SK-N-MC (cell line): ENCODE data around the gene SNN.

Experiments used
- EZH2 ChIP-seq: fragments of 200-600 bp; sonication (generic); IDR thresholded peaks from one replicate; pipeline ENCODE4 v1.6.1; 2017; ENCODE audit warnings: antibody characterized with exemption
- POLR2AphosphoS5 ChIP-seq: IDR thresholded peaks from 2 replicates; pipeline ENCODE4 v1.6.1; 2012; ENCODE audit warnings: mild to moderate bottlenecking, low read depth, low read length, borderline replicate concordance

- TF ChIP-seq EZH2 (no peak), POLR2AphosphoS5 (no peak)
Observed at GRCh38 chr16:11620243-11621003, 47.8 kb upstream of the SNN start.
